Muscle of back (tissue), 11 donors: Measurements from ENCODE around the gene IKZF2. TPM values are rescaled to one million over a fixed set of nuclear protein-coding genes. Genes with fewer than 3 reads are reported as not detected.

Experiments used
- DNase-seq, 3 donors: peaks; one replicate each; pipeline versions ENCODE4 v3.0.0 to v3.0.0-alpha.2; 2013
- polyA plus RNA-seq, 10 donors: library from polyadenylated mRNA; unstranded; fragments of 120-200 nt; gene quantifications; one replicate each; pipeline ENCODE4 v1.2.1, GENCODE V29; 2013; ENCODE audit not compliant: insufficient read length in 10 of 10

The IKZF2 gene
- polyA plus RNA-seq, 10 donors = 3.0 to 5.4 (median 3.8) TPM

- no peak for DNase-seq
Measured at GRCh38 chr2:213156717-213157116, 5.3 kb upstream of the IKZF2 start.

- DNase-seq = no peak
Measured at GRCh38 chr2:213152888-213153287, 1.5 kb upstream of the IKZF2 start.

GRCh38 chr2:213152065-213152794, 818 bp upstream of the IKZF2 start:
- DNase-seq = peak in 2 of 3 donors; percentile 51 to 73

GRCh38 chr2:213150315-213151097, 906 bp downstream of the IKZF2 start:
- DNase-seq = peak in 2 of 3 donors; percentile 13 to 33

GRCh38 chr2:213149949-213150314, 1.5 kb downstream of the IKZF2 start:
- DNase-seq = peak in 1 of 3 donors; percentile 14

- no peak for DNase-seq
Measured at GRCh38 chr2:213149294-213149875, 2.0 kb downstream of the IKZF2 start.

GRCh38 chr2:213148572-213149261, 2.7 kb downstream of the IKZF2 start:
- DNase-seq = no peak

- no peak for DNase-seq
Measured at GRCh38 chr2:213147538-213147937, 3.9 kb downstream of the IKZF2 start.

- DNase-seq = no peak
Measured at GRCh38 chr2:213145715-213146242, 5.6 kb downstream of the IKZF2 start.

- no peak for DNase-seq
Measured at GRCh38 chr2:213137064-213137463, 14.3 kb downstream of the IKZF2 start.

GRCh38 chr2:213129311-213129710, 22.1 kb downstream of the IKZF2 start:
- DNase-seq = no peak

- DNase-seq = no peak
Measured at GRCh38 chr2:213125646-213126347, 25.6 kb downstream of the IKZF2 start.

- DNase-seq = no peak
Measured at GRCh38 chr2:213122725-213123124, 28.7 kb downstream of the IKZF2 start.

- DNase-seq = no peak
Measured at GRCh38 chr2:213121690-213122089, 29.7 kb downstream of the IKZF2 start.

- no peak for DNase-seq
Measured at GRCh38 chr2:213119061-213119809, 32.2 kb downstream of the IKZF2 start.

GRCh38 chr2:213108308-213108707, 43.1 kb downstream of the IKZF2 start:
- no peak for DNase-seq

GRCh38 chr2:213107728-213108127, 43.7 kb downstream of the IKZF2 start:
- DNase-seq = no peak

GRCh38 chr2:213105212-213105611, 46.2 kb downstream of the IKZF2 start:
- no peak for DNase-seq

GRCh38 chr2:213104903-213105202, 46.6 kb downstream of the IKZF2 start:
- no peak for DNase-seq

GRCh38 chr2:213104092-213104902, 47.1 kb downstream of the IKZF2 start:
- peak; percentile 16 to 22 (median 19) for DNase-seq
